ENCODE measurements around the gene ZBED2.

GRCh38 chr3:111608383-111608782, 13.2 kb upstream of the ZBED2 start:
- TF ChIP-seq CTCF (IDR thresholded peaks at IDR 0.05) (no peak), POLR2A (IDR thresholded peaks at IDR 0.05) (no peak)
